HEK293 (cell line): ENCODE data around the gene LSP1.

Experiments
- CTCF ChIA-PET: fragments of 350-600 bp; formaldehyde crosslinking; extraction: SDS; loops from one replicate; lab custom pipeline; 2021; ENCODE audit warnings: antibody characterized with exemption; lab: Yijun Ruan, JAX
- POLR2A ChIA-PET: fragments of 300-600 bp; formaldehyde crosslinking; extraction: SDS; loops from one replicate; lab custom pipeline; 2020; ENCODE audit warnings: antibody characterized with exemption, inconsistent platforms; lab: Yijun Ruan, JAX
- H3K27ac ChIP-seq: fragments of 200-500 bp; sonication (Bioruptor generic); 2 replicates; pipeline ENCODE4 v1.5.1; 2014; ENCODE audit warnings: low read depth, low read length, control low read depth, inconsistent platforms; ENCODE audit errors: extremely low read depth
- H3K36me3 ChIP-seq, 2 experiments: fragments of 200-500 bp in 1 of 2; sonication (Bioruptor generic) in 1 of 2; 1 replicate in 1 of 2; 2 replicates in 1 of 2; pipeline ENCODE4 v1.5.1; 2014 to 2017; ENCODE audit warnings: inconsistent platforms in 2 of 2, low read length in 2 of 2; ENCODE audit not compliant: control insufficient read depth in 2 of 2, insufficient read depth in 1 of 2
- H3K4me1 ChIP-seq: fragments of 200-500 bp; sonication (Bioruptor generic); 2 replicates; pipeline ENCODE4 v1.5.1; 2014; ENCODE audit warnings: mild to moderate bottlenecking, low read length, inconsistent platforms; ENCODE audit not compliant: control insufficient read depth, insufficient read depth
- H3K4me3 ChIP-seq: 2 replicates; pipeline ENCODE4 v1.5.1; 2011; ENCODE audit warnings: low read depth, mild to moderate bottlenecking, control low read depth, low read length, moderate library complexity
- H3K9me3 ChIP-seq: fragments of 200-500 bp; sonication (Bioruptor generic); 2 replicates; pipeline ENCODE4 v1.5.1; 2014; ENCODE audit warnings: low read depth, low read length, inconsistent platforms; ENCODE audit not compliant: control insufficient read depth, insufficient read depth
- GFI1B ChIP-seq: fragments of 450-650 bp; formaldehyde crosslinking; IDR thresholded peaks from 2 replicates; pipeline ENCODE4 v1.5.1; 2016; ENCODE audit warnings: missing biosample characterization, missing genetic modification characterization
- GLIS2 ChIP-seq: fragments of 450-650 bp; formaldehyde crosslinking; IDR thresholded peaks from 2 replicates; pipeline ENCODE4 v1.5.1; 2016; ENCODE audit warnings: missing biosample characterization, missing genetic modification characterization
- IKZF3 ChIP-seq: fragments of 450-650 bp; IDR thresholded peaks from 2 replicates; pipeline ENCODE4 v1.5.0; 2018; ENCODE audit warnings: missing biosample characterization, mild to moderate bottlenecking, missing genetic modification characterization, moderate library complexity
- KLF10 ChIP-seq: fragments of 450-650 bp; IDR thresholded peaks from 2 replicates; pipeline ENCODE4 v1.5.1; 2018; ENCODE audit warnings: missing biosample characterization, mild to moderate bottlenecking, missing genetic modification characterization
- KLF7 ChIP-seq: fragments of 450-650 bp; formaldehyde crosslinking; IDR thresholded peaks from 2 replicates; pipeline ENCODE4 v1.5.1; 2016; ENCODE audit warnings: missing biosample characterization, missing genetic modification characterization, borderline replicate concordance
- MYNN ChIP-seq: fragments of 450-650 bp; formaldehyde crosslinking; IDR thresholded peaks from 2 replicates; pipeline ENCODE4 v1.5.1; 2016; ENCODE audit warnings: missing biosample characterization, missing genetic modification characterization, borderline replicate concordance
- OVOL3 ChIP-seq: fragments of 450-650 bp; formaldehyde crosslinking; IDR thresholded peaks from 2 replicates; pipeline ENCODE4 v1.5.1; 2016; ENCODE audit warnings: missing biosample characterization, missing genetic modification characterization
- SALL2 ChIP-seq: fragments of 450-650 bp; formaldehyde crosslinking; IDR thresholded peaks from 2 replicates; pipeline ENCODE4 v1.5.0; 2017; ENCODE audit warnings: missing biosample characterization, mild to moderate bottlenecking, missing genetic modification characterization, borderline replicate concordance
- TRIM28 ChIP-seq: IDR thresholded peaks from 2 replicates; pipeline ENCODE4 v1.6.1; 2011; ENCODE audit warnings: low read length, control low read depth, borderline replicate concordance
- ZEB2 ChIP-seq: fragments of 450-650 bp; formaldehyde crosslinking; IDR thresholded peaks from 2 replicates; pipeline ENCODE4 v1.5.1; 2016; ENCODE audit warnings: missing biosample characterization, missing genetic modification characterization
- ZNF112 ChIP-seq: fragments of 450-650 bp; formaldehyde crosslinking; IDR thresholded peaks from 2 replicates; pipeline ENCODE4 v1.5.0; 2017; ENCODE audit warnings: missing biosample characterization, missing genetic modification characterization
- ZNF133 ChIP-seq: fragments of 450-650 bp; formaldehyde crosslinking; IDR thresholded peaks from 2 replicates; pipeline ENCODE4 v1.5.1; 2016; ENCODE audit warnings: missing biosample characterization, missing genetic modification characterization
- ZNF16 ChIP-seq: fragments of 450-650 bp; formaldehyde crosslinking; IDR thresholded peaks from 2 replicates; pipeline ENCODE4 v1.5.1; 2016; ENCODE audit warnings: low read depth, missing biosample characterization, missing genetic modification characterization
- ZNF266 ChIP-seq: fragments of 450-650 bp; formaldehyde crosslinking; IDR thresholded peaks from 2 replicates; pipeline ENCODE4 v1.5.1; 2016; ENCODE audit warnings: missing biosample characterization, missing genetic modification characterization, low read depth
- ZNF48 ChIP-seq: fragments of 450-650 bp; formaldehyde crosslinking; IDR thresholded peaks from 2 replicates; pipeline ENCODE4 v1.5.1; 2016; ENCODE audit warnings: missing biosample characterization, missing genetic modification characterization
- ZNF623 ChIP-seq: fragments of 450-650 bp; formaldehyde crosslinking; IDR thresholded peaks from 2 replicates; pipeline ENCODE4 v1.5.1; 2016; ENCODE audit warnings: missing biosample characterization, missing genetic modification characterization
- ZSCAN30 ChIP-seq: fragments of 450-650 bp; IDR thresholded peaks from 2 replicates; pipeline ENCODE4 v1.5.1; 2018; ENCODE audit warnings: missing biosample characterization, mild to moderate bottlenecking, missing genetic modification characterization, moderate library complexity
- TF ChIP-seq, protein P1 (sequence below): fragments of 450-650 bp; formaldehyde crosslinking; IDR thresholded peaks from 2 replicates; pipeline ENCODE4 v1.5.1; 2016; ENCODE audit warnings: missing biosample characterization, missing genetic modification characterization
- TF ChIP-seq, protein P2 (sequence below): fragments of 450-650 bp; formaldehyde crosslinking; IDR thresholded peaks from 2 replicates; pipeline ENCODE4 v1.5.1; 2016; ENCODE audit warnings: missing biosample characterization, missing genetic modification characterization
- TF ChIP-seq, protein P3 (sequence below): fragments of 450-650 bp; formaldehyde crosslinking; IDR thresholded peaks from 2 replicates; pipeline ENCODE4 v1.5.1; 2016; ENCODE audit warnings: missing biosample characterization, missing genetic modification characterization
- TF ChIP-seq, protein P4 (sequence below): fragments of 450-650 bp; formaldehyde crosslinking; IDR thresholded peaks from 2 replicates; pipeline ENCODE4 v1.5.1; 2016; ENCODE audit warnings: missing biosample characterization, missing genetic modification characterization
- TF ChIP-seq, protein P5 (sequence below): fragments of 450-650 bp; formaldehyde crosslinking; IDR thresholded peaks from 2 replicates; pipeline ENCODE4 v1.5.1; 2016; ENCODE audit warnings: missing biosample characterization, missing genetic modification characterization, low read depth

The LSP1 gene

DNA sequence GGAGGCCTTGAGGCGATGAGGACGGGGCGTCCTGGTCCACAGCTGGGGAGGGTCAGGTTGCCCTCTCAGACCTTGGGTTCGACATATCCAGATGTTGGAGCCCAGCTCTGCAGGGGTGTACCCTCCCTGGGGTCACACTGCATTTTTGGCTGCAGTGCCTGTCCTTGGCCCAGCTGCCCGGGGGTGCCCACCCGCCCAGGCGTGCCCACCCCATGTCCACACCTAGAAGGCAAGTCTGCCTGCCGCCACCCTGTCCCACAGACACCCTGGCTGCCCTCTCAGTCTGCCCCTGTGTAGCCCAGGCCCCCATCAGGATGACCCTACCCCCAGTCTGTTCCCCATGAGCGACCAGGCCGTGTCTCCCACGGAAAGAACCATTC lies 3.0 kb downstream of the LSP1 start (continued):
- no peak for TF ChIP-seq KLF7
- TF ChIP-seq, all 188 proteins: peak for 0

DNA sequence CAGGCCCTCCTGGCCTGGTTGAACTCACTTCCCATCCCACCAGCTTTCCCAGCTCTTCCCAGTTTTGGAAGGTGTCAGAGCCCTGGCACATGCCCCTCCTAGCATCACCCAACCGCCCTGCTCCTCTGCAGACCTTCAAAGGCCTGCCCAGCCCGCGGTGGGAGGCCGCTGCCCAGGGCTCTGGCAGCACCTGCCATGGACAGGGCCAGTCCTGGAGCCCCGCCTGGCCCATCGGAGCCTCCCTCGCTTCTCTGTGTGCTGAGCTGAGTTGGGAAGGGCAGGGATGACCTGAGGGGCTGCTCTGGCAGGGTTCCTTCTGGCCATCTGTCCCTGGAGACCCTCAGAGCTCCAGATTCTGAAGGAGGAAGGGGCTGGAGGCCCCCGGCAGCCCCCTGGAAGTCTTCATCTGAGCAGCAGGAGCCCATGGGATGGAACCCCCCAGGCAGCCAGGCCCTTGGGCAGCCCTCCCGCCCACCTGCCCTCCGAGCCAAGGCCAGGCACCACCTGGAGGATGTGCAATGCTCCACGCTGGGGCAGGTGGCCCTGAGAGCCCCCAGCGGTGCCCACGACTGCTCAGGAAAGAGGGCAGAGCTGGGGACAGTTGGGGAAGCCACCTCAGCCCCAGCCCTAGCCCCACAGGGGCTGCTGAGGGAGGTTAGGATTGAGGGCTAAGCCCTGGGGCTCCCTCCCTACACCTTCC lies 3.6 kb downstream of the LSP1 start:
- Histone ChIP-seq H3K36me3 (no peaks in the 10 kb centered on the region), H3K9me3 (no peaks in the 10 kb centered on the region), H3K27ac (no peak overlapping the region), H3K4me1 (no peaks in the 10 kb centered on the region), H3K4me3 (no peak overlapping the region)
- ChIA-PET POLR2A (no interaction called here), CTCF (interaction anchor here (0.6 to 1.0 kb wide), 3 partner anchors 24 to 941 kb away, joined by 3 to 5 read pairs (median 4); no protein-coding TSS in a partner anchor)
- TF ChIP-seq ZSCAN30 (tag by site-specific recombination) (no peak), MYNN (tag by site-specific recombination) (no peak), ZNF48 (tag by site-specific recombination) (no peak), IKZF3 (tag by site-specific recombination) (no peak), ZNF112 (tag by site-specific recombination) (no peak)
- TF ChIP-seq, protein P1, sequence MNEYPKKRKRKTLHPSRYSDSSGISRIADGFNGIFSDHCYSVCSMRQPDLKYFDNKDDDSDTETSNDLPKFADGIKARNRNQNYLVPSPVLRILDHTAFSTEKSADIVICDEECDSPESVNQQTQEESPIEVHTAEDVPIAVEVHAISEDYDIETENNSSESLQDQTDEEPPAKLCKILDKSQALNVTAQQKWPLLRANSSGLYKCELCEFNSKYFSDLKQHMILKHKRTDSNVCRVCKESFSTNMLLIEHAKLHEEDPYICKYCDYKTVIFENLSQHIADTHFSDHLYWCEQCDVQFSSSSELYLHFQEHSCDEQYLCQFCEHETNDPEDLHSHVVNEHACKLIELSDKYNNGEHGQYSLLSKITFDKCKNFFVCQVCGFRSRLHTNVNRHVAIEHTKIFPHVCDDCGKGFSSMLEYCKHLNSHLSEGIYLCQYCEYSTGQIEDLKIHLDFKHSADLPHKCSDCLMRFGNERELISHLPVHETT (tag by site-specific recombination) = no peak
- TF ChIP-seq, protein P2, sequence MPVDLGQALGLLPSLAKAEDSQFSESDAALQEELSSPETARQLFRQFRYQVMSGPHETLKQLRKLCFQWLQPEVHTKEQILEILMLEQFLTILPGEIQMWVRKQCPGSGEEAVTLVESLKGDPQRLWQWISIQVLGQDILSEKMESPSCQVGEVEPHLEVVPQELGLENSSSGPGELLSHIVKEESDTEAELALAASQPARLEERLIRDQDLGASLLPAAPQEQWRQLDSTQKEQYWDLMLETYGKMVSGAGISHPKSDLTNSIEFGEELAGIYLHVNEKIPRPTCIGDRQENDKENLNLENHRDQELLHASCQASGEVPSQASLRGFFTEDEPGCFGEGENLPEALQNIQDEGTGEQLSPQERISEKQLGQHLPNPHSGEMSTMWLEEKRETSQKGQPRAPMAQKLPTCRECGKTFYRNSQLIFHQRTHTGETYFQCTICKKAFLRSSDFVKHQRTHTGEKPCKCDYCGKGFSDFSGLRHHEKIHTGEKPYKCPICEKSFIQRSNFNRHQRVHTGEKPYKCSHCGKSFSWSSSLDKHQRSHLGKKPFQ = no peak
- TF ChIP-seq, protein P3, sequence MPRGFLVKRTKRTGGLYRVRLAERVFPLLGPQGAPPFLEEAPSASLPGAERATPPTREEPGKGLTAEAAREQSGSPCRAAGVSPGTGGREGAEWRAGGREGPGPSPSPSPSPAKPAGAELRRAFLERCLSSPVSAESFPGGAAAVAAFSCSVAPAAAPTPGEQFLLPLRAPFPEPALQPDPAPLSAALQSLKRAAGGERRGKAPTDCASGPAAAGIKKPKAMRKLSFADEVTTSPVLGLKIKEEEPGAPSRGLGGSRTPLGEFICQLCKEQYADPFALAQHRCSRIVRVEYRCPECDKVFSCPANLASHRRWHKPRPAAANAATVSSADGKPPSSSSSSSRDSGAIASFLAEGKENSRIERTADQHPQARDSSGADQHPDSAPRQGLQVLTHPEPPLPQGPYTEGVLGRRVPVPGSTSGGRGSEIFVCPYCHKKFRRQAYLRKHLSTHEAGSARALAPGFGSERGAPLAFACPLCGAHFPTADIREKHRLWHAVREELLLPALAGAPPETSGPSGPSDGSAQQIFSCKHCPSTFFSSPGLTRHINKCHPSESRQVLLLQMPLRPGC (tag by site-specific recombination) = no peak

DNA sequence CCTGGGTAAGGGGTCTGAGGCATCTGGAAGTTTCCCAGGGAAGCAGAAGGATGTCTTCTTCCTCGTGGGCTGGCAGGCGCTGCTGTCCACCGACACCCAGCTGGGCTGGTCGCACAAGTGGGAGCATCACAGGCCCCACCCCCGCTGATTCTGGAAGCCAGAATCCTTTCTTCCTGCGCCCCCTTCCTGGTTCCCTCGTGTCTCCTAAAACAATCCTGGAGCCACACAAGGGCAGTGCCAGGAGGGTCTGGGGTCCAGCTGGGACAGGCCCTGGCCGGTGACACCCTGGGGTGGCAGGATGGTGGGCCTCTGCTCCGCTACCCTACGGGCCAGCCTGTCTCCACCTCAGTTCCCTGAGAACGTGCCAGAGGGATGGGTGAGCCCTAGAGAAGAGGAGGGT lies 4.2 kb downstream of the LSP1 start:
- POLR2A ChIA-PET = no interaction called here

More for the DNA sequence above, 4.2 kb downstream of the LSP1 start:
- no peaks in the 10 kb centered on the region for H3K4me1 ChIP-seq
- CTCF ChIA-PET = interaction anchor here (0.6 kb wide), 1 partner anchor 46 kb away, joined by 3 read pairs; no protein-coding TSS in a partner anchor
- H3K36me3 ChIP-seq = no peaks in the 10 kb centered on the region
- H3K9me3 ChIP-seq = no peaks in the 10 kb centered on the region
- no peak for TF ChIP-seq SALL2 (tag by site-specific recombination)
- no peak for TF ChIP-seq OVOL3 (tag by site-specific recombination)
- no peak for TF ChIP-seq GFI1B (tag by site-specific recombination)
- no peak for TF ChIP-seq ZEB2 (tag by site-specific recombination)
- TF ChIP-seq, protein P1 (tag by site-specific recombination) = no peak
- TF ChIP-seq, protein P4, sequence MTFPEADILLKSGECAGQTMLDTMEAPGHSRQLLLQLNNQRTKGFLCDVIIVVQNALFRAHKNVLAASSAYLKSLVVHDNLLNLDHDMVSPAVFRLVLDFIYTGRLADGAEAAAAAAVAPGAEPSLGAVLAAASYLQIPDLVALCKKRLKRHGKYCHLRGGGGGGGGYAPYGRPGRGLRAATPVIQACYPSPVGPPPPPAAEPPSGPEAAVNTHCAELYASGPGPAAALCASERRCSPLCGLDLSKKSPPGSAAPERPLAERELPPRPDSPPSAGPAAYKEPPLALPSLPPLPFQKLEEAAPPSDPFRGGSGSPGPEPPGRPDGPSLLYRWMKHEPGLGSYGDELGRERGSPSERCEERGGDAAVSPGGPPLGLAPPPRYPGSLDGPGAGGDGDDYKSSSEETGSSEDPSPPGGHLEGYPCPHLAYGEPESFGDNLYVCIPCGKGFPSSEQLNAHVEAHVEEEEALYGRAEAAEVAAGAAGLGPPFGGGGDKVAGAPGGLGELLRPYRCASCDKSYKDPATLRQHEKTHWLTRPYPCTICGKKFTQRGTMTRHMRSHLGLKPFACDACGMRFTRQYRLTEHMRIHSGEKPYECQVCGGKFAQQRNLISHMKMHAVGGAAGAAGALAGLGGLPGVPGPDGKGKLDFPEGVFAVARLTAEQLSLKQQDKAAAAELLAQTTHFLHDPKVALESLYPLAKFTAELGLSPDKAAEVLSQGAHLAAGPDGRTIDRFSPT = no peak
- no peak for TF ChIP-seq ZNF16 (tag by site-specific recombination)
- no peak for TF ChIP-seq ZNF623 (tag by site-specific recombination)
- TF ChIP-seq KLF10 (tag by site-specific recombination) = no peak
- TF ChIP-seq, protein P5, sequence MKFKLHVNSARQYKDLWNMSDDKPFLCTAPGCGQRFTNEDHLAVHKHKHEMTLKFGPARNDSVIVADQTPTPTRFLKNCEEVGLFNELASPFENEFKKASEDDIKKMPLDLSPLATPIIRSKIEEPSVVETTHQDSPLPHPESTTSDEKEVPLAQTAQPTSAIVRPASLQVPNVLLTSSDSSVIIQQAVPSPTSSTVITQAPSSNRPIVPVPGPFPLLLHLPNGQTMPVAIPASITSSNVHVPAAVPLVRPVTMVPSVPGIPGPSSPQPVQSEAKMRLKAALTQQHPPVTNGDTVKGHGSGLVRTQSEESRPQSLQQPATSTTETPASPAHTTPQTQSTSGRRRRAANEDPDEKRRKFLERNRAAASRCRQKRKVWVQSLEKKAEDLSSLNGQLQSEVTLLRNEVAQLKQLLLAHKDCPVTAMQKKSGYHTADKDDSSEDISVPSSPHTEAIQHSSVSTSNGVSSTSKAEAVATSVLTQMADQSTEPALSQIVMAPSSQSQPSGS (tag by site-specific recombination) = no peak
- no peak for TF ChIP-seq TRIM28
- no peak for TF ChIP-seq GLIS2 (tag by site-specific recombination)
- TF ChIP-seq ZNF266 (tag by site-specific recombination) = no peak
- TF ChIP-seq ZNF133 (tag by site-specific recombination) = no peak
- no peak overlapping the region for H3K27ac ChIP-seq
- H3K4me3 ChIP-seq = no peak overlapping the region
